HG03280 (cell line): ENCODE data around the gene NID2.

ENCODE experiments used
- ATAC-seq: cut with Tn5 transposase; IDR thresholded peaks from one replicate; pipeline ENCODE4 v1.9.1; 2021; ENCODE audit warnings: mild to moderate bottlenecking, moderate library complexity; ENCODE audit not compliant: unreplicated experiment

The NID2 gene

DNA sequence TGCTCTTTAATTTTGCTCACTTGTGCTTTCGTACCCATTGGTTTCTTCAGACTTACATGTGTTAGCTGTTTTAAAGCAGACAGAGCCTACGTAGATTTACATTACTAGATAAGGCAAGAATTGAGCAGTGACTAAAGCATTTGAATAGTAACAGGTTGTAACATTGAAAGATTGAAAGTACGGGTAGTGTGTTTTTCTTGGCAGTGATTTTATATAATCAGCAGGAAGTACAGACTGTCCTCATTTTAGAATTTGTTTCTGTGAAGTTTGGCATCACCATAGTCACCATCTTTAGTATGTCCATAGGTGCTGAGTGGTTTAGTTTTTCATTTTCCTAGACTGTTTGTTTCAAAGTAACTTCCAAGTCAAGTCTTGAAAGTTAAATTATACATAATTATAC, 65.5 kb downstream of the NID2 start:
- no peak for ATAC-seq

DNA sequence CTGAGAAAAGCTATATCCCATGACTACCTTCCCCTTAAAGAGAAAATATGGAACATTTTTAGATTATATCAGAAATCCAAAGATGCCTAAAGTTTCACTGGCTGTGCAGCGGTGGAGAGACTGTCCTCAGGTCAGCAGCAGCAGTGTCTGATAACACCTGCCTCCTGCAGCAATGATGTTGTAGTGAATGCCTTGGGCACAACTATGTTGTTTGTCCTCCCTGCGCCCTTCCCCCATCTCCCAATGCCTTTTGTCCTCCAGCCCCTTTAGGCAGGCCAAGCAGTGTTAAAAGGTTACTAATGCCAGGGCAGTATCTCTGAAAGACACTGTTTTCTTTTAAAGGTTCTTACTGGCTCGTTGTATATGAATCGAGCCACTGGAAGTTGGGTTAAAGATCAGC, 66.3 kb downstream of the NID2 start:
- no peak for ATAC-seq

DNA sequence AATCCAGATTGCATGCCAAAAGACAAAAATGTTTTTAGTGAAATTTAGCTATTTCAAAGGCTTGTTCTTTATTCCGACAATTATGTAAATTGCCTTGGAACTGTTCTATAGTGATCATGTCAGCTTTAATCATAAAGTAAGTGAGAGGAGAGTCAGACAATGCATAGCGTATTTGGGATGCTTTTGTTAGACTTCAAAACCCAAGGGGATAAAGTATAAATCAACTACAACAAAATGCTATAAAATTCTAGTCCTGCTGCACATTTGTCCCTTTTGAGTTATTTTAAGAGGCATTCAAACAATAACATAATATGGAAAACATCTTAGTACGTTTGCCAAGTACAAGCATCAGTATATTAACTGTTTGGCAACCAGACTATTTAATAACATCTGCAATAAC, 68.2 kb downstream of the NID2 start:
- no peak for ATAC-seq

GRCh38 chr14:52000019-52000582, 68.8 kb downstream of the NID2 start:
- ATAC-seq: no peak

GRCh38 chr14:51999084-51999483, 69.8 kb downstream of the NID2 start:
- no peak for ATAC-seq

GRCh38 chr14:51998348-51998747, 70.5 kb downstream of the NID2 start:
- ATAC-seq: no peak

- ATAC-seq: no peak
Observed at GRCh38 chr14:51996148-51996746, 72.6 kb downstream of the NID2 start.

DNA sequence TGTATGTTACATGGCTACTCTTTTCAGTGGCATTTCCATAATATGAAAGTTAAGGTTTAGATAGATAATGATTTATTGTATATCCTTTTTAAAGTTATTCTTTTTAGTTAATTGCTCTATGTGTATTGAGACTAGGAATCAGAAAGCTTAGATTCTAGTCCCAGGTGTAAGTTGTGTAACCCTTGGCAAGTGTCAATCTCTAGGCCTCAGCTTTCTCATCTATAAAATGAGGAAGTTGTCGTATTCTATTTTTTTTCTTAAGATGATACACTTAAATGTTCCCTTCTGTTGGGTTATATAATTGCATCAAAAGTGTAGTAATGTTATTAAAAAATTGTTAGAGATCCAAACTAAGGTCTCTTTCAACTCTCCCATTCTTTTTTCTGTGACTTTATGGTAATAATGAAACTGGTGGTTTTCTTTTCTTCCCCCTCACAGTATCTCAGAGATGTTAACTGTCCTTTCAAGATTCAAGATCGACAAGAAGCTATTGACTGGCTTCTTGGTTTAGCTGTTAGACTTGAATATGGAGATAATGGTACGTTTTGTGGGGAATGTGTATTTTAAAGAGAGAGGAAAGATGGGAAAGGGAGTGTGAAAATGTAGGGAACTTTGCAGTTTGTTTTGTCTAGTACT, 75.5 kb downstream of the NID2 start:
- no peak for ATAC-seq

GRCh38 chr14:51990488-51990887, 78.4 kb downstream of the NID2 start:
- ATAC-seq: no peak

DNA sequence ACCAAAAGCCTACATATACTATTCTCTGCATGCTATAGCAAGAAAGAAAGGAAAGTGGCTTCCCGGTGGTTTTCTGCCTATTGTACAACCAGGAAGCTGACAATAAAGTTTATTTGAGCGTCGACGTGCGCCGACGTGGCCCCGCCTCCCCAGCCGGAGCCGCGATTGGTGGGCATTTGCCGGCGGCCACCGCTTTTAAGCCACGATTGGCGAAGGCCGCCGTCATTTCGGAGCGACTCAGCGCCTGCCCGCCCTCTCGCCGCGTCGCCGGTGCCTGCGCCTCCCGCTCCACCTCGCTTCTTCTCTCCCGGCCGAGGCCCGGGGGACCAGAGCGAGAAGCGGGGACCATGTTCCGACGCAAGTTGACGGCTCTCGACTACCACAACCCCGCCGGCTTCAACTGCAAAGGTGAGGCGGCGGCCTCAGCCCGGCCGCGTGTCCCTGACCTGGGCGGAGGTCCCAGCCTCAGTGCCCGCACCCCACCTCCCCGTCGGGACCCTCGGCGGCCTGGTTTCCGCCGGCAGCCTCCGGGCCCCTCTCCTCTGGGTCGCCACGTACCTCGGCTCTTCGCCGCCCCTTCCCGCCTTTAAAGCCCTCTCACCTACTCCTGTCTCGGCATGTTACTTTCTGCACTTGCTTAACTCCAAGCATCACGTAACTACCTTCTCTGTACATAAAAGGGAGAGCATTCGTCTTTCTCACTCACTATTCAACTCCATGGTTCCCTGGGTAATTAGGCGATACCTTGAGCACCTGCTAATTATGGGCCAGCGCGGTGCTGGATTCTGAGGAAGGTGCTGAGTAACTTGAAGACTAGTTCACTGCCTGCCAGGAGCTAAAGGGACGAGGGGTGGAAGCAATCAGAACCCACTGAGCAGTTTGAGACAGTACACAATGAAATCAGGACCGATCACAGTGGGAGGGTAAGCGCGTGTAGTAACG, 79.3 kb downstream of the NID2 start, which contains the start of gene RTRAF:
TSS of gene RTRAF (plus strand) at position 254 of the 942 bp plus-strand sequence. CDS start at position 348, 94 bp downstream.
- ATAC-seq: peak; percentile 94

DNA sequence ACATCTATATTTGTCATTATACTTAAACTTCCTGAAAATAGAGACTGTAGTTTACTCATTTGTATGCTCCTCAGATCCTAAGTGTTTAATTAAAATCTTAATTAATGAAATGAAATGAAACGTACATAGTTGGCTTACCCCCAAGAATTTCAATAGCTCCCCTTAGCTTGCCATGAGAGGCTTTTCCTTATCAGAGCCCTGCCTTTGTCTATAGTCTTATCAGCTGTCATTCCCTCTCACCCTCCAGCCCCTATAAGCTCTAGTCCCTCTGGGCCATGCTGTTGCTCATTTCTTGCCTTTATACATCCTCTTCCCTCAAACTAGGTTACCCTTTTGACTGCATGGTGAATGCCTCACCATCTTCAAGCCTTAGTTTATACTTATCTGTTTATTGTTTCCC, 80.6 kb downstream of the NID2 start:
- ATAC-seq: no peak

DNA sequence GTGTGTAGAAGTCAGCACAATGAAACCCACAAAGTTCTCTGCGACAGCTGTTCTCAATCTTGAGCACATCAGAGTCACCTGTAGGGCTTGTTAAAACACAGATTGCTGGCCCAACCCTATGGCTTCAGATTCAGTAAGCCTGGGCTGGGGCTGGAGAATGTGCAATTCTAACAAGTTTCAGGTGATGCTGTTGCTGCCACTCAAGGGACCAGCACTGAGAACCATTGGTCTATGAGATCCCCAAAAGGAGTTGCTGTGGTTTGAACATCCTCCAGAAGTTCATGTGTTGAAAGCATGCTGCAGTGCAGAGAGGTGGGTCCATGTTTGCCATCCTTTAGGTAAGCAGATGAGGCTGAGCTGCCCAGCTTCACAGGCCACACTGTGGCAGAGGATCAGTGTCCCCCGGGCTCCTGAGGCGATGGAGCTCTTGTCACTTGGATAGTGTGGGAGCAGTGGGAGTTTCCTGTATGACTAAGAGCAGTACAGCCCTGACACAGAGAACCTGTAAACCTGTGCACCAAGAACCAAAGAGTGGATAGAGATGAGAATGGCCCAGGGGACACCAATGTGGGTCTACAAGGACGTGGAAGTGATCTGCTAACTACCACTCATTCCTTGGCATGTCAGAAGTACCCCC, 87.5 kb downstream of the NID2 start:
- ATAC-seq: no peak

DNA sequence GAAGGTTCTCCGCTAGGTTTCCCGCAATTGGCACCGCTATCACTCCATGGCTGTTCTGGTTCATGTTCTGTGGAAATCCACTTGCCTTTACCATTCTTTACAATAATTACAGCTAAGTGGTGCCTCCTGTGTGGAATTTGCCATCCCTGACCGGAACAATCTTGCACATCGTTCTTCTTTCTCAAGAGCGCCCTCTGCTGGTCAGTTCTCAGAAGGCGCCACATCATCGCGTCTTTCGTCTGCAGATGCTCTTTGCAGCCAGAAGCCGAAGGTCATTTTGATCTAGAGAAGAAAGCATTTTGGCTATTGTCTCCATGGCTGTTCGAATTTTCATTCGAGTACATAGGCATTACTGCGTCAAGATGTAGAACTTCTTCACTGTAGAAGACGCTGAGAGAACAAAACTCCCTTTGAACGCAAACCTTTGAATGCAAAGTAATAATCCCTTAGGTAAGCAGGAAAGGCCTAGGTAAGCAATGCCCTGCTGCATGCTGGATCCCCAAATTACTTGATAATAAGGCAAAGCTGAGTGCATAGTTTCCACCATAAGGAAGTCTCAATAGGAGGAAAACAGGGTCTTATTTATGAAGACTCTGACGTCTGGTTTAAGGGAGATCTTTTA, 89.7 kb downstream of the NID2 start:
- ATAC-seq: peak; percentile 51

- no peak for ATAC-seq
Observed at GRCh38 chr14:51978681-51979085, 90.2 kb downstream of the NID2 start.

- ATAC-seq: no peak
Observed at GRCh38 chr14:51977075-51977474, 91.8 kb downstream of the NID2 start.

GRCh38 chr14:51972566-51972965, 96.3 kb downstream of the NID2 start:
- ATAC-seq: no peak

DNA sequence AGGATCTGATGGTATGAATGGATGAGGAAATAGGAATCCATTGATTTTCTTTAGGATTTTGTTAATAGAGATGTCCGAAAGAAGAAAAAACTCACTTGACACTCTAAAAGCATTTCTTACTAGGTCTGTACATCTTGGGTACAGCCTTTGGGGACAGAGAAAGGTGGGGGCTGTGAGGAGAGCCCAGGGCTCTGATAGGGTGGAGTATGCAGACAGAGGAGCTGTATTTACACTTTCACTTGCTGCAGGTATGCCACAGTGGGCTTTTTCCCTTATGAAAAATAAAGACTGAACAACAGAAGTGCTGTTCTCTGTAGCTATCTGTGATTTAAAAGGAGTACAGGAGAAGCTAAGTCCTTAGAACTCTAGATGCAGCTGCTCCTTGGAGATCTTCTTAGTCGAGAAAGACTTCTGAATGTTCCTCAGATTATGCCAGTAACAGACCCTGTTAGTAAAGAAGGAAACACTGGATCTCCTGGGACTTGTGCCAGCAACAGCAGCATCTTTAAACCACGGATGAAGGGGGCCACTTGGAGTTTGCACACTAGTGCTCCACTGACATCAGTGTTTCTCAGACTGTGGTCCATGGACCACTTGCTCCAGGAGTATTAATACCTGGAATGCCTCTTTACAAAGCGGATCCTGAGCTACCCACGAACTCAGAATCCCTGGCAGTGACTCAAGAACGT, 98.9 kb downstream of the NID2 start:
- no peak for ATAC-seq

DNA sequence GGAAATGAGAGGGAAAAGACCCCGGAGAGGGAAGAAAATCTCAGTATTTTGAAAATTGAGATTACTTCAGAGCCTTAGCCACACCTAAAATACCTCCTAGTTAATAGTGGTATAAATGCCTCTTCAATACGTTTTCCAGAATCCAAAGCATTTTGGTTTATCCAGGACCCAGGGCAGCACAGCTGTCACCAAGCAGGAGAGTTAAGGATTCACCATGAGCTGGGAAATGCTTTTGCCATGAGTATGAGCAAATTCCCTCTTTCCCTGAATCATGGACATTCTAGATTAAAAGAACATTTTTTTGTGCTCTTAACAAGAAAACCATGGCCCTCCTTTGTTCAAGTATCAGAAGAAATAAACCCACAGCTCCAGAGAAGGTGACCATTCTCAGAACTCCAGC, 101.3 kb downstream of the NID2 start:
- no peak for ATAC-seq

- ATAC-seq: no peak
Observed at GRCh38 chr14:51963286-51963685, 105.6 kb downstream of the NID2 start.

- ATAC-seq: no peak
Observed at GRCh38 chr14:51962711-51963110, 106.1 kb downstream of the NID2 start.
